Thyroid gland (tissue), 4 donors: ENCODE results near the gene SKP1. TPM values are rescaled to one million over a fixed set of nuclear protein-coding genes. Genes with fewer than 3 reads are reported as not detected.

Experiments
- DNase-seq, 2 donors: peaks; one replicate each; pipeline ENCODE4 v3.0.0-alpha.2; 2019
- H3K27ac ChIP-seq, 3 donors: fragments of 200-600 bp; sonication (generic); 1 replicate in 2 of 3; 2 replicates in 1 of 3; pipeline ENCODE4 v1.5.1; 2016 to 2019; ENCODE audit warnings: mild to moderate bottlenecking in 1 of 3, moderate library complexity in 1 of 3
- H3K27me3 ChIP-seq: fragments of 200-600 bp; sonication (generic); one replicate; pipeline ENCODE4 v1.5.1; 2019
- H3K36me3 ChIP-seq, 2 donors: fragments of 200-600 bp; sonication (generic); one replicate each; pipeline ENCODE4 v1.5.1; 2016 to 2019
- H3K4me1 ChIP-seq, 2 donors: fragments of 200-600 bp; sonication (generic); one replicate each; pipeline ENCODE4 v1.5.1; 2017 to 2019
- H3K4me3 ChIP-seq, 3 donors: fragments of 200-600 bp; sonication (generic); replicated peaks in 1 of 3; 1 replicate in 2 of 3; 2 replicates in 1 of 3; pipeline ENCODE4 v1.5.1; 2016; ENCODE audit warnings: mild to moderate bottlenecking in 1 of 3
- H3K9me3 ChIP-seq: fragments of 200-600 bp; sonication (generic); one replicate; pipeline ENCODE4 v1.5.1; 2017
- POLR2A ChIP-seq, 2 donors: fragments of 450-650 bp; IDR thresholded peaks; one replicate each; pipeline ENCODE4 v1.6.1; 2017; ENCODE audit warnings: antibody characterized with exemption in 2 of 2, mild to moderate bottlenecking in 2 of 2, moderate library complexity in 1 of 2
- WGBS, 2 donors: methylation state at CpG; one replicate each; pipeline ENCODE4 v1.1.5; 2017; 5-methylcytosine and 5-hydroxymethylcytosine counted together
- intact Hi-C: fragments of 100-400 bp; cut with DNase I; formaldehyde crosslinking; loops from one replicate; pipeline ENCODE4 v1.15.1; 2023
- total RNA-seq, 4 donors: library from RNA; depleted of rRNA; stranded (reverse); fragments of >200 nt; gene quantifications; one replicate each; pipeline ENCODE4 v1.2.3, GENCODE V29; 2016
- TF ChIP-seq, protein P1 (sequence below), 6 experiments: fragments of 200-600 bp in 3 of 6; fragments of 450-650 bp in 3 of 6; sonication (generic) in 3 of 6; IDR thresholded peaks; one replicate each; pipeline ENCODE4 v1.5.1; 2016 to 2019; ENCODE audit warnings: antibody characterized with exemption in 6 of 6, mild to moderate bottlenecking in 2 of 6, inconsistent platforms in 1 of 6, moderate library complexity in 1 of 6

Gene SKP1
- total RNA-seq, 4 donors from 2014 or later = 234 to 418 (median 346) TPM

DNA sequence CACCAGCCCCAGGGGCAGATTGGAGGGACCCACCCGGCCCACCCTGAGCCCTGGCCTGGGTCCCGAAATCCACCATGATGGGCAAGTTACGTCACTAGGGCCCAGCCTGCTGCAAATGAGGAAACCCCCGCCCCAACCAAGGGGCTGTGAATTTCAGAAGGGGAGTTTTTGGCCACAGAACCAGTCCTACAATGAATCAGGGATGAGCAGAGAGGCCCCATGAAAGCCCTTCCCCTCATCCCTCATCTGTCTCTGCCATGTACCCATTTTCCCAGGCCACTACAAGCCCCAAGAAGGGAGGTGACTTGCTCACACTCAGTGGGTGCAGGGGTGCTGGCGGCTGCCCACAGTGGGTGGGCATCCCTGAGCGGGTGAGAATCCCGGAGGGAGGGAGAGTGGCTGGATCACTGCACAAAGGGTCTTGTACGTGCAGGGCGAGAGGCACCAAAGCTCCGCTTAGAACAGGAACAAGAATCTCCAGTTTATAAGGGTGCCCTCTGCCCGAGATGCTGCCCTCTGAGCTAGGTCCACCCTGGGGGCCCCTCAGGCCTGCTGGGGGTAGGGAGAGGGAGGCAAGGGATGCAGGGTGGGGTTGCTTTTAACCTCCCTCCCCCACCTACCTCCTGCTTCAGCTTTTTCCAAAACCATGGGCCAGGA, 72.6 kb downstream of the SKP1 start:
- no peaks in the 10 kb centered on the region for H3K36me3 ChIP-seq
- no peak for DNase-seq
- intact Hi-C loops = loop anchor here (2.0 kb wide), 1 partner anchor 41 kb away; no protein-coding TSS in a partner anchor
- H3K9me3 ChIP-seq = no peaks in the 10 kb centered on the region
- H3K4me3 ChIP-seq = no peak overlapping the region
- TF ChIP-seq, protein P1, sequence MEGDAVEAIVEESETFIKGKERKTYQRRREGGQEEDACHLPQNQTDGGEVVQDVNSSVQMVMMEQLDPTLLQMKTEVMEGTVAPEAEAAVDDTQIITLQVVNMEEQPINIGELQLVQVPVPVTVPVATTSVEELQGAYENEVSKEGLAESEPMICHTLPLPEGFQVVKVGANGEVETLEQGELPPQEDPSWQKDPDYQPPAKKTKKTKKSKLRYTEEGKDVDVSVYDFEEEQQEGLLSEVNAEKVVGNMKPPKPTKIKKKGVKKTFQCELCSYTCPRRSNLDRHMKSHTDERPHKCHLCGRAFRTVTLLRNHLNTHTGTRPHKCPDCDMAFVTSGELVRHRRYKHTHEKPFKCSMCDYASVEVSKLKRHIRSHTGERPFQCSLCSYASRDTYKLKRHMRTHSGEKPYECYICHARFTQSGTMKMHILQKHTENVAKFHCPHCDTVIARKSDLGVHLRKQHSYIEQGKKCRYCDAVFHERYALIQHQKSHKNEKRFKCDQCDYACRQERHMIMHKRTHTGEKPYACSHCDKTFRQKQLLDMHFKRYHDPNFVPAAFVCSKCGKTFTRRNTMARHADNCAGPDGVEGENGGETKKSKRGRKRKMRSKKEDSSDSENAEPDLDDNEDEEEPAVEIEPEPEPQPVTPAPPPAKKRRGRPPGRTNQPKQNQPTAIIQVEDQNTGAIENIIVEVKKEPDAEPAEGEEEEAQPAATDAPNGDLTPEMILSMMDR (IDR thresholded peaks at IDR 0.05) = no peak
- TF ChIP-seq POLR2A (IDR thresholded peaks at IDR 0.05) = no peak
- no peaks in the 10 kb centered on the region for H3K27me3 ChIP-seq
- peaks cover 0 to 14% of the 10 kb centered on the region in 2 donors for H3K4me1 ChIP-seq
- WGBS, 2 donors = 93 to 94% methylated on average over 9 to 11 of the region's 11 CpGs
- no peak overlapping the region for H3K27ac ChIP-seq

DNA sequence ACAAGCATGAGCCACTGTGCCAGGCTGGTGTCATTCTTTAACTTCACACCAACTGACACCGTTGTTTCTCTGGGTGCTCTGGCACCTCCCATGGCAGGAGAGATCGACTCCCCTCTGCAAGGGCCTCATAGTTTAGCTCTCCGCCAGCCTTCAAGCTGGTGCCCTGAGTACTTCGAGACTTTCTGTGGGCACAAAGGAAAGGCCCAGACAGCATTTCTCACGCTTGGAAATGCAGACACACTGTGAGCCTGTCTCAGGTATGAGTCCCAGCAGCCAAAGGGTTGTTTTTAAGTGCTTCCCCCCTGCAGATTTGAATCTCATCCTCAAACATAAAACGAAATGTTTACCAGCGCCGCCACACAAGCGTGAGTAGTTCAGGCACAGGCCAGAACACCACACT, 73.4 kb downstream of the SKP1 start:
- Histone ChIP-seq H3K9me3 (no peaks in the 10 kb centered on the region), H3K4me1 (peaks cover 0 to 14% of the 10 kb centered on the region in 2 donors), H3K27me3 (no peaks in the 10 kb centered on the region), H3K27ac (no peak overlapping the region), H3K4me3 (no peak overlapping the region), H3K36me3 (no peaks in the 10 kb centered on the region)
- no peak for DNase-seq
- no peak for TF ChIP-seq POLR2A (IDR thresholded peaks at IDR 0.05)
- TF ChIP-seq, protein P1 (IDR thresholded peaks at IDR 0.05) = no peak
- intact Hi-C loops = loop anchor here (2.0 kb wide), 1 partner anchor 41 kb away; no protein-coding TSS in a partner anchor
- WGBS, 2 donors = 82 to 100% methylated on average over 3 to 9 of the region's 9 CpGs

DNA sequence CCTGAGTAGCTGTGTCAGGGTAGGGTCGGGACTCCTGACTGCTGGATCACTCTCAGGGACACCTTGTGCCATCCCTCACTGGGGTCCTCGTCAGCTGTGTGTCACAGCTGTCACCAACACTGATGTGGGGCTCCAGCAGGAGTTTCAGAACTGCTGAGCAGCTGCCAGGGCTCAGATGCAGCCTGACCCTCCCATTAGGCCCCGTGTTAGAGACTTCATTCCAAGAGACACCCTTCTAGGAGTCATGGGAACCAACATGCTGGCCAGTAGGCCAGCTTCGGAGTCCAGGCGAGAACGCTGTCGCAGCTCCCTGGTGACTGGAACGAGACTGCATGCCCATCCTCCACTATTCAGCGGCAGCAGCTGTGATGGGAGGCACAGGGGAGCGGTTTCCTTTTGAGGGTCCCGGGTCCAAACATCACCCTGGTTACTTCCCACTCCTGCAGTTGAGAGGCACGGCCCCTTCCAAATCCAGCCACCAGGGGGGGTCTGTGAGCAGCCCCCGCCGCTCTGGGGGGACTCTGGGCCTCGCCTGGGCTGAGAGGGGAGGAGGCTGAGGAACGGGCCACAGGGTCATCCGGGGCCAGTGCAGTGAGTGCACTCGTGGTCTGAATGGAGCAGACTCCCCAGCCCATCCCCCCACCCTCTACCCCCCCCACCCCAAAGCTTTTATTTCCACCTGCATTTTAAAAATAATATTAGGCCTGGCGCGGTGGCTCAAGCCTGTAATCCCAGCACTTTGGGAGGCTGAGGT, 74.9 kb downstream of the SKP1 start:
- Histone ChIP-seq H3K4me3 (no peak overlapping the region), H3K27ac (no peak overlapping the region)
- WGBS, 2 donors = 45 to 51% methylated on average over 4 to 15 of the region's 20 CpGs

DNA sequence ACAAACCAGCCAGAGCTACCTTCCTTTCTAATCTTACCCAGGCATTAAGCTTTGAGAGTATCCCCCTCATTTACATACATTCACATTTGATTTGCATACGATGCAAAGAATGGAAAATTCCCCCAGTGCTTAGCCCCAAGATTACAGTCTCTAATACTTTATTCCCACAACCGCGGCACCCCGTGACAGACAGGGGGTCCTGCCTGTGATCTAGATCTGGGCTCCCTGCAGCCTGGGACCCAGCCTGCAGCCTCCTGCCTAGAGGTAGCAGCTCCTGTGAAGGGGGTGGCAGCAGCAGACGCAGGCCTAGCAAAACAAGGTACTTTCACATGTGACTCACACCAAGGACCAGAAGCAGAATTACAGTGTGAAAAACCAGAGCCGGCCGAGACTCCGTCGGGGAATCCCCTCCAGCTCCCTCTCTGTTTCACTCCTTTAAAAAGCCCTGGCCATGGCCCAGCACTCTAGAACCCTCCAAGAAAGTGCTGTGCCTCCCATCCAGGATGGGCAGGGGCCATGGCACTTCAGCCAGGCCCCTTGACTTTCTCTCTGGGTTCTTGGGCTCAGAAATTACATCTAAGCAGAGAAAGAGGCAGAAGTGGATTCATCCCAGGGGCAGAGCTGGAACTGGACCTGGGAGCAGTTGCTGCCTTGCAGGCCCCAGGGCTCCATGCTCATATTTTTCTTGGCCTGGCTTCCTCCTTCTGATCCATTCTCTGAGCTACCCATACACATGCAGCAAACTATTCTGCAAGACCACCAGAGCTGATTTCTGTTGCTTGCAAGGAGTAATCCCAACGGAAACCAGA, 76.3 kb downstream of the SKP1 start:
- H3K4me1 ChIP-seq = peaks cover 0 to 14% of the 10 kb centered on the region in 2 donors
- H3K27ac ChIP-seq = peak overlapping the region in 2 of 3 donors; percentile 28 to 46
- no peak for TF ChIP-seq POLR2A (IDR thresholded peaks at IDR 0.05)
- TF ChIP-seq, protein P1 (IDR thresholded peaks at IDR 0.05) = no peak
- intact Hi-C loops = no loop called here
- no peak overlapping the region for H3K4me3 ChIP-seq
- no peaks in the 10 kb centered on the region for H3K27me3 ChIP-seq
- peak; percentile 76 to 77 for DNase-seq
- 37 to 47% methylated on average over 10 of the region's 10 CpGs for WGBS, 2 donors
- no peaks in the 10 kb centered on the region for H3K36me3 ChIP-seq
- H3K9me3 ChIP-seq = no peaks in the 10 kb centered on the region

More for the DNA sequence above, 74.9 kb downstream of the SKP1 start:
- Histone ChIP-seq H3K36me3 (no peaks in the 10 kb centered on the region), H3K9me3 (no peaks in the 10 kb centered on the region), H3K4me1 (peaks cover 0 to 14% of the 10 kb centered on the region in 2 donors), H3K27me3 (no peaks in the 10 kb centered on the region)
- TF ChIP-seq, protein P1 (IDR thresholded peaks at IDR 0.05) = peak; percentile 55 to 92 (median 82)
- no peak for TF ChIP-seq POLR2A (IDR thresholded peaks at IDR 0.05)
- DNase-seq = peak; percentile 44 to 52
- intact Hi-C loops = loop anchor here (2.0 kb wide), 1 partner anchor 43 kb away; no protein-coding TSS in a partner anchor
